ENCODE measurements around the gene DRAM2.
A peak's percentile ranks its signal among the peaks of the same experiment; 100 is the strongest.

DRAM2 gene

DNA sequence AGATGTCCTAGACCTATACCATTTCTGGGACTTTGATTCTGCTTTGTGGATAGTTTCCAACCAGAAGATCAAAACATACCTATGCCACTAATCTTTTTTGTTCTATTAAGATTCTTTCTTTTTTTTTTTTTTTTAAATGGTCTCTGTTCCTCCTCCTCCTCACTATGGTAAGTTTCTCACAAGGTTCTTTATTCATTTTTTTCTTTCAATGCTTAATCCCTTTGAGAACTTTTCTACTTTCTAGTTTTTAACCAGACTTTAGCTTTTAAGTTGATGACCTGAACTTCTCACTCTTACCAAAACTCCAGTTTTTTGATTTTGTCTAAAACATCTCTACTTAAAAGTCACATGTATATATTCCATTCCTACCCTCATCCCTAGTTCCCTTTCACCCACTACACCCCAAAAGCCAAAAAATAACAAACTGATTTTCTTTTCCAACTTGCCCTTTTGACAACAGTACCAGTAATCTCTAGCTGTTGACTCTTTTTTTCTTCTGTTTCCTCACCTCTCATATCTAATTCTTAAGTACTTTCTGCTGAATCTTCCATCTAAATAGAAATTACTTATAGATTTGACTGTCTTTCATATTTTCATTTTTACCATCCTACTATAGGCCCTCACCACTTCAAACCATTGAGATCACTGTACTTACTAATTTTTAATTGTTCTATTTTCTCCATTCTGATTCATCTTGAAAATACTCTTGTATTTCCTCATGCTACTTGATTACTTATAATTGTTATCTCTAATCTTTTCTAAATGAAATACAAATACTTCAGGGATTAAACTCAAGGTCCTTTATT lies 6.3 kb upstream of the DRAM2 start:
- DNase-seq, result no peak
- intact Hi-C loops (cut with DNase I), result loop anchor here (10.0 kb wide), 1 partner anchor 181 kb away; the partner anchor contains the start of gene LRIF1

DNA sequence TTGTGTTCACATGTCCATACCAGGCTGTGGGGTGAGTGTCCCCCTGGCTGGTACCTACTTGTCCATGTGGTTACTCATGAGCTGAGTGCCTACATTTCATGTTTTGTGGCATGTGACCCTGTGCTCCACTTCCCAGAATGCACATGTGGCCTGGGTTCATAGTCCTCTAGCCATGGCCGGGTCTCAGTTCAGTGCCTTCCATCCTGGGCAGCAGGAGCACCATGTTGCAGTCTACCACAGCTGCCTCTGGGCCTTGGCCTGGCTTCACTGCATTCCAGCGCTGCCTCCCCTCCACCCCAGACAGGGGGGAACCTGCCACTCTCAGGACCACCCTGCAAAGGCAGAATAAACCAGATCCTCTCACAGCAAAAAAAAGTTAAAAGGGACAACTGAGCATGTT lies 5.6 kb upstream of the DRAM2 start:
- intact Hi-C loops (cut with DNase I), result loop anchor here (10.0 kb wide), 1 partner anchor 181 kb away; the partner anchor contains the start of gene LRIF1

DNA sequence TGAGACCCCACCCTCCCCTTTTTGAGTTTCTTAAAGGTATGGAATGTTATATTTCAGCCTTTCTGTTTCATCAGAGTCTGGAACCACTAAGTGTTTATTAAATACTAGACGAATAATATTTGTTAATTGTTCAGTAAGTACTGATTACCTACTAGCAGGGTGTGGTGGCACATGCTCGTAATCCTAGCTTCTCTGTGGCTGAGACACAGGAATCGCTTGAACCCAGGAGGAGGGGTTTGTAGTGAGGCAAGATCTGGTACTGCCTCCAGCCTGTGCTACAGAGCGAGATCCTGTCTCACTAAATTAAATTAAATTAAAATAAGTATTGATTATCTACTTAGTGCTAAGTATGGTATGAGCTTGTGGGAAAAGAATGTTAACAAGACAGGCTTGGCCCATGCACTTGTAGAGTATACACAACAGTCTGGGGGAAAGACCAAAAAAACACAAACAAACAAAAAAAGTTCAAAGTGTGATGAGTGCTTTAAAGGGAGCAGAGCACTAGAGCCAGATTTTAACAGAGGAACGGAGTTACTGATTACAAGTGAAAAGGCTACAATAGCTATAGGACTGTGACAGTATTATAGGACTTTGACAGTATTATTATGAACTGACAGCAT lies 2.6 kb upstream of the DRAM2 start:
- no peak for DNase-seq
- intact Hi-C loops (cut with DNase I), result loop anchor here (10.0 kb wide), 1 partner anchor 178 kb away; the partner anchor contains the start of gene LRIF1

More for the DNA sequence above, 5.6 kb upstream of the DRAM2 start:
- no peak for DNase-seq

DNA sequence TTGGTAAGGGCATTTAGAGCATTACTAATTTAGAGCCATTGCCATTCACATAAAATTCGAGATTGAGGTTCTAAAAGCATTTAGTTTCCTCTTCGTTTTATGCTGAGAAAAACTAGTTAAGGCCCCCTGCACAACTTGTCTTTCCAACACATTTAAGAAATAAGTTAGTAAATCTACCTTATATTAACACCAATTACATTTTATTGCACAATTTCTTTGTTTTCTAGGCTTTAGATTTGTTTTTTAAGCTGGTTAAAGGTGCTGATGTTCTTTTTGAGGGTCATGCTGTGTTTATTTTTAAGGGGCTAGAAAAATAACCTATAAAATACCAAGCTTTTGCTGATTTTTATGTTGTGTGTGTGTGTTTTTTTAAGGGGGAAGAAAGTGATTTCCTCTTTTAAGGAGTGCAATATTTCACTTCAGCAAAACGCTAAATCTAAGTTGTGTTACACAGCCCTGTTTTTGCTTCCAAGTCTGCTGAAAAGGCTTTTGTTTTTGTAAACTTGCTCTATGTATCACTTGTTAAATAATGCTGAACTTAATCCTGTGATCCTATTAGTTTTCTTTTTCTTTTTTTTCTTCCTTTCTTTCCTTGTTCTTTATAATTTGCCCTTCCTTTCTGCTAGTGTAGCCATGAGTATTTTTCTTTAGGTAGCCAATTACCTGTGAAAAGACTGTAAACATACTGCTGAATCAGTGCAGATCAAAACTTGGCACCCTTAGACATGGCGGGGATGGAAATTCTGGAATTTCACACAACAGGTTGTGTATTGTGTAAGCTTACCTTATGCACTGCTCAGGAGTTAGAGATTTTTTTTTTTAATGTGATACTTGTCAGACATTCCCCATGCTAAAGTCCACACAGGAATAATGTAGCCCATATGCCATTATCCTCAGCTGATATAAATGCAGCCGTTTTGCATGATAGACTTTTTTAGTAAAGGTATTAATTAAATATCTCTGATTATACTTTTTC lies 1.6 kb upstream of the DRAM2 start:
- intact Hi-C loops (cut with DNase I), result loop anchor here (10.0 kb wide), 1 partner anchor 177 kb away; the partner anchor contains the start of gene LRIF1
- no peak for DNase-seq

DNA sequence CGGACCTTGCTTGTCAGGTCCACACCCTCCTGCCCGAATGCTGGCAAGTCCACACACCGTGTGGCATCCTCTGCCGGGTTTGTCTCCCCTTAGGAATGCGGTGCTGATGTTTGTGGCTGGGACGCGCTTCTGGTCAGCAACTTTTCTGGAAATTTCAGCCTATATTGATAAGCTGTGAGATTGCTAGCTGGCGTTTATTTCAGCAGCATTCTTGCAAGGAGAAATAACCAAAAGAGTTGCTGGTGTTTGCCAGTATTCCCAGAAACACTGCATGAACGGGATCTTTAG lies 731 bp upstream of the DRAM2 start:
- intact Hi-C loops (cut with DNase I), result loop anchor here (10.0 kb wide), 1 partner anchor 176 kb away; the partner anchor contains the start of gene LRIF1

DNA sequence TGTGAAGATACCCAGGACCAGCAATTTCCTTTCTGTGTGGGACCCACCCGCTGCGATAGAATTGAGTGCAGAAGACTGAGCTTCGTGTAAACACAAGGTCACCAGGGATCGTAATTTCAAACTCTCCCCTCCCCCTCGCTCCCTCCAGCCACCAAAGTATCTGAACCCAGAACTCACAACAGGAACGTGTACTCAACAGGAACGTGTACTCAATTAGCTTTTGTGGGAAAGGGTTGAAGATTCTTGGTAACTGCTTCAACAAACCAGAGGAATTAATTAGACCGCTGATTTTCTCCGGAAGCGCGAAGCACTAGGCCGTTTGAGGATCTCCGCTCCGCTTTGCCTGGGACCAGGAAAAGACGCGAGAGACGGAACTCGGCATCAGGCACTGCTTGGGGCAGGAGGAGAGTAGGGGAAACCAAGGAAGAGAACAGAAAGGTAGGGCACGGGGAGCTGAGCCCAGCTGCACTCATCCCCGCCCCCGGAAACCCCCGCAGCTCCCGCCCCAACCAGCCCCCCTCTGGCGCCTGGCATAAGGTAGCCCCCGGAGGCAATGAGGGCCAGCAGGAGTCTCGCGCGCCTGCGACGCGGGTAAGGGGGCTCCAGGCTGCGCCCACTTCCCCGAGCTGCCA lies 453 bp downstream of the DRAM2 start:
- DNase-seq, result peak in 41 of 42 donors; percentile 4 to 75 (median 47)
- intact Hi-C loops (cut with DNase I), result no loop called here

More for the DNA sequence above, 731 bp upstream of the DRAM2 start:
- DNase-seq, result peak in 1 of 42 donors; percentile 23

DNA sequence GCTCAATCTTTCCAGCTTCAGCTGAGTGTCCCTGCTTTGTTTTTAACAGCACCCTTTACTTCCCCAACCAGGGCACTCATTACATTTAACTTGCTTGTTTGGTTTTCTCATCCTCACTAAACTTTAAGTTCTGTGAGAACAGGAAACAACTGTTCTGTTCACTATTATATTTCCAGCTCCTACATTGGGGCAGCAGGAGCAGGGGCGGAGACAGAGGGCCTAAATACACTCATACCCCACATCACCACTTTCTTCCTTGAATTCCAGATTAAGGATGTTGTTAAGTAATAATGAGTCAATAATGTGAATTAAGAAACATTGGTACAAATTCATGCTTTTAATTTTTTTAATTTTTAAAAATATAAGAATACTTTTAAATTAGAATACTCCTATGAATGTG lies 6.0 kb downstream of the DRAM2 start:
- DNase-seq, result no peak
- intact Hi-C loops (cut with DNase I), result no loop called here

DNA sequence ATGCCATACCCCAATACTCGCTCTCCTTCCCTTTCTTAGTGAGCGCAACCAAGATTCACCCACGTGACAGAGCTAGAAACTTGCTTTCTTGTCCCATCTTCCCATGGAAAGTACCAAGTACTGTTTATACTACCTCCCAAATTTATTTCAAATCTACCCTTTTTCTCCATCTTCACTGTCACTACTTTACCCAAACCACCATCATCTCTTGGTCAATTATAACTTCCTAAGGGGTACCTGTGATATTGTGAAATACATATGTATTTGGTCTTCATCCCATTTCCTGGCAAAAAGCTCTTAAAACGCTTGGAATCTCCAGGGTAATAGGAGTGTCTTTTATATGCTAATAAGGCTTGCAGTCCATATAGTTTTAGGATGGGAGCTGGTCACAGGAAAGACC lies 8.2 kb downstream of the DRAM2 start:
- DNase-seq, result no peak
- intact Hi-C loops (cut with DNase I), result no loop called here

DNA sequence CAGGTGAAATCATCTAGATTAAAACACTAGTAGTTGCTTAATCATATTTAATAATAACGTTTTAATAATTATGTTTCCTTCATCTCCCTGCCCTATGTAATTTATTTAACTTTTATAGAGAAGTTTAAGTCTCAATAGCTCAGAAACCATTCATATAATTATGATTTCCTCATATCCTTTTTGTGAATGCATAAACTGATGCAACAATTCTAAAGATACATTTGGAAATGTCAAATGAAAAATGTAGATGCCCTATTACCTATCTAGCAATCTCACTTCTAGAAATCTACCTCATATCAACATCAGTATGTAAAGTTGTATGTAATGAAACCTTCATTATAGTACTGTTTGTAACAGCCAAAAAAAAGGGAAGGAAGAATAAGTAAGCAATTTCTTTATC lies 10.5 kb downstream of the DRAM2 start:
- intact Hi-C loops (cut with DNase I), result no loop called here
- DNase-seq, result no peak

DNA sequence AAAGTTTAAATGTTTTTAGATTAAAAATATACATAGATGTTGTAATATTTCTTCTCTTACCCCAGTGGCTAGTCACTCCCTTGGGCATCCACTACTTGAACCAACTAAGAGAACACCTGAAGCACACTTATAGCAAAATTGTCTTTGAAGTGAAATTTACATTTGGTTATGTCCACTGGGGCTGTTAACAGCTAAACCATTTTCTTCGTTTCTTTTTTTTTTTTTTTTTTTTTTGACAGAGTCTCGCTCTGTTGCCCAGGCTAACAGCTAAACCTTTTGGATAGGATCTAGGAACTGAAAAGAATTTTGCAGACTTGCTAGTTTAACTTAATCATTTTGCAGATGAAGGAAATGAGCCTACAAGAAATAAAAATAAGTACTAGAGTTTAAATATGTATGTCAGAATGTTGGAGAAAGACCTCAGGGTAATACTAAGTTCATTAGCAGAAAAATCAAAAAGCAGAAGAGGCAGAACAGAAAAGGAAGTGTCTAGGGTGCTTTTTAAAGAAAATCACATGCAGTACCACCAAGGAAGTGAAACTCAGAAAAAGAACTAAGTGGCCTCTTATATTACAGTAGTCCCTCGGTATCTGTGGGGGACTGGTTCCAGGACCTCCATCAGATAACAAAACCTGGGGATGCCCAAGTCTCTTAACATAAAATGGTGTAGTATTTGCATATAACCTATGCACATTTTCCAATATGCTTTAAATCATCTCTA lies 11.8 kb downstream of the DRAM2 start:
- intact Hi-C loops (cut with DNase I), result no loop called here
- DNase-seq, result peak in 1 of 42 donors; percentile 3

DNA sequence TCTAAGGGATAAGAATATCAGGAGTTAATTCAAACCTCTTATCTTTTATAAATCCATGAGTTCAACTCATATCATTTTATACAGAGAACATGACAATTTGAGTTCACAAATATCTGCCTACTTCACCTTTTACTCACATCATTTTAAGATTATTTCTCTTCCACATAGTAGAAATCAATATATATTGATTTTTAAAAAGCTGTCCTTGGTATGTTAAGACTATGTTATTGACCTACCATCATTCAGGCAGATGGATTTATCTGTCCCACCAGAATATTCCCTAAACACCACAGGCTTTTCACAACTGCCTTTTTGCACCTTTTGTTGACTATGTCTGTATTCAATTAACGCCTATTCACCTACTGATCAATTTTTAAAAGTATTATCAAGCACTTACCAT lies 13.5 kb downstream of the DRAM2 start:
- intact Hi-C loops (cut with DNase I), result no loop called here
- no peak for DNase-seq

DNA sequence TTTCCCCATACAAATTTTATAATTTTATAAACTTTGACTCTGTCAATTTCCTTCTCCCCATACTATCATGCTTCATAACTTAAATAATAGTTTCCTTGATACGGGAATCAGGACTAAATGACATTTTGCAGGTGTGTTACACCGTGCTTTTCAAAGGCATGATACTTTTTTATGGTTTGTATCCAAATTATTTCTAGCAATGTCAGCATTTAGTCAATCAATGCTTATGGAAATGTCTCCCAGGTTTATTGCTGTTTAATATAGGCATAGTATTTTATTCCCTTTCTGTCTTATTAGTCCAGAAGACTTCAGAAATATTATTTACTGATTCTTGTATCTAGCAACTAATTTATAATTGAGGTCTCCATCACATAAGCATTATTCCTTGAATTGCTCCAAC lies 23.4 kb downstream of the DRAM2 start:
- DNase-seq, result no peak
- intact Hi-C loops (cut with DNase I), result no loop called here

DNA sequence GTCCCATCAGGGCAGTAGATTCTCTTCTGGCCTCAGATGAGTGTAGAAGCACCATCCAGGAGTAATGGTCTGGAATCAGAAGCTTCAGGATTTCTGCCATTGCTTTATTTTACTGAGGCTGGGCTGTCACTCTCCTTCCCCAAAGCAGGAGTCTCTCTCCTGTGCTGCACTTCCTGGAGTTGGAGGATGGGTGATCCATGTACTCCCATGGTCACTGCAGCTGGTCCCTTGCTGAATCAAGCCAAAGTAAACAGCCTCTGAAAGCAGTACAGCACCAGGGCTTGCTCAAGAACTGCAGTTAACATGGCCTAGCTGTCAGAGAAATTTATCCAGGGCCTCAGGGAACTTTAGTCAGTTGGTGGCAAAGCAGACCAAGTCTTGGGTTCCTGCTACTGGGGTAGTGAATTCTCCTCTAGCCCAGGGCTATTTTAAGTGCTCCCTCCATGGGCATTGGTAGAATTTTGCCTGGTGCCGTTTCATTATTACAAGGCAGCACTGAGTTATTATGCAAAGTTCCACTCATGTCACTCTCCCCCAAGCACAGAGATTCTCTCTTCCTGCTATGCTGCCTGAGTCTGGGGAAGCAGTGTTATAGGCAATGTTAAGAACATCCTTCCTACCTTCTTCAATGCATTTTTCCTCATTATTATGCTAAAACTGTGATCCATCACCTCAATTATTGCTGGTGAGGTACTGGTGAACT lies 29.5 kb downstream of the DRAM2 start:
- no peak for DNase-seq
- intact Hi-C loops (cut with DNase I), result no loop called here

DNA sequence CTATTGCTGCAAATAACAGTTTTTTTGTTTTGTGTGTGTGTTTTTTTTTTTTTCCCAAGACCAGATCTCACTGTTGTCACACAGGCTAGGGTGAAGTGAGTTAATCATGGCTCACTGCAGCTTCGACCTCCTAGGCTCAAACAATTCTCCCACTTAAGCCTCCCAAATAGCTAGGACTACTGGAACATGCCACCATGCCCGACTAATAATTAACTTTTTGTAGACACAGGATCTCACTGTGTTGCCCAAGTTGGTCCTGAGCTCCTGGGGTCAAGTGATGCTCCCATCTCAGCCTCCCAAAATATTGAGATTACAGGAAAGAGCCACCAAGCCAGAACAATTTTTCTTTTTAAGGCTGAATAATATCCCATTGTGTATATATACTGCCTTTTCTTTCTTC lies 34.9 kb downstream of the DRAM2 start:
- intact Hi-C loops (cut with DNase I), result no loop called here
- no peak for DNase-seq

DNA sequence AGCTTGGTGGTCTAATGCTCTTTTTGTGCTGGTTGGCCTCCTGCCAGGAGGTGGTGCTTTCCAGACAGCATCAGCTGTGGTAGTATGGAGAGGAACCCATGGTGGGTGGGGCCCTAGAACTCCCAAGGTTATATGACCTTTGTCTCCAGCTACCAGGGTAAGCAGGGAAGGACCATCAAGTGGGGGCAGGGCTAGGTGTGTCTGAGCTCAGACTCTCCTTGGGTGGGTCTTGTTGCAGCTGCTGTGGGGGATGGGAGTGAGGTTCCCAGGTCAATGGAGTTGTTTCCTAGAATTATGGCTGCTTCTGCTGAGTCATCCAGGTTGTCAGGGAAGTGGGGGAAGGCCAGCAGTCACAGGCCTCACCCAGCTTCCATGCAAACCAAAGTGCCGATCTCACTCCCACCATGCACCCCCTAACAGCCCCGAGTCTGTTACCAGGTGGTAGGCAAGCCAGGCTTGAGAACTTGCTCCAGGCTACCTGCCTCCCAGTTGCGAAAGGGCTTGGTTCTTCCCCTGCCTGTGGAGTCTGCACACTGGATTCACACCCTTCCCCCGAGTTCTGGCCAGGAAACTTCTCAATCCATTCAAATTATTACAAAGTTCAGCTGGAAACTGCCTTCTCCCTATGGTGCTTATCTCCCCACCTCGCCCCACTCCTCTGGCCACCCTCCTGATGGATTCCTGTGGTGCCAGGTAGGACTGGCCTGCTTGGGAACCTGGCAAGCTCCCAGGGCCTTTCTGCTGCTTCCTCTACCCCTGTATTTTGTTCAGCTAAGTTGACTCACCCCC lies 37.8 kb downstream of the DRAM2 start:
- DNase-seq, result no peak
- intact Hi-C loops (cut with DNase I), result no loop called here

DNA sequence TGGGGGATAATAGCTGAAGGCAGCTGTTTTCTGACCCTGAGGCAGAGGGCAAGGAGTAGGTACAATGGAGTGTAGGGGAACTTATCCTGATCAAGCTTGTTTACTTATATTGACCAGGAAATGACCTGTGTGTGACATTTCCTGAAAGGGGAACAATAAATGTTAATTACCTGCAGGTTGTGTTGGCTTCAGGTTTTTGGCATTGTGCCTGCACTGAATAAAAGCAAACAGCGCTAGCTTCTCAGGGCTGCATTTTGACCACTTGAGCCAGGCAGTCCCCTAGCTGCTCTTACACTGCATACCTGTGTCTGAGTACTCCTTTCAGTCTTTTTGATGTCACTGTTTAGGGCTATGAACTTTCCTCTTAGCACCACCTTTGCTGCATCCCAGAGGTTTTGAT lies 40.6 kb downstream of the DRAM2 start:
- DNase-seq, result no peak
- intact Hi-C loops (cut with DNase I), result no loop called here
